Left ventricle myocardium superior (tissue), 1 donor: ENCODE data around the gene NGEF. TPM values are rescaled to one million over a fixed set of nuclear protein-coding genes. Genes with fewer than 3 reads are reported as not detected.
A peak's percentile ranks its signal among the peaks of the same experiment; 100 is the strongest.
"Not testable (repeated sequence)": the region's sequence is repeated elsewhere in the genome, so short reads cannot be mapped to it uniquely, and the experiment has no call there.

ENCODE experiments used
- ATAC-seq: fragments of 200-7000 bp; cut with Tn5 transposase; one replicate; pipeline ENCODE4 v1.9.1; 2020; ENCODE audit warnings: mild to moderate bottlenecking, moderate library complexity
- DNase-seq: peaks from one replicate; pipeline ENCODE4 v3.0.0-alpha.2; 2020
- intact Hi-C: fragments of 100-400 bp; cut with micrococcal nuclease; formaldehyde crosslinking; loops from one replicate; pipeline ENCODE4 v1.11.0; 2022
- long read RNA-seq: library from polyadenylated mRNA; unstranded; transcript quantifications from one replicate; pipeline ENCODE4 v2.0.0, GENCODE V29; 2021
- total RNA-seq: library from RNA; stranded (reverse); fragmentation: NEBNext Ultra II Directional; extraction: Animal tissue kit (Norgen Biotek cat#: 25700); gene quantifications from one replicate; pipeline ENCODE4 v1.2.1, GENCODE V29; 2021
- donor health status: DM: no; HTN: yes; CAD: no; lungs with severe emphysema.

Gene NGEF, protein sequence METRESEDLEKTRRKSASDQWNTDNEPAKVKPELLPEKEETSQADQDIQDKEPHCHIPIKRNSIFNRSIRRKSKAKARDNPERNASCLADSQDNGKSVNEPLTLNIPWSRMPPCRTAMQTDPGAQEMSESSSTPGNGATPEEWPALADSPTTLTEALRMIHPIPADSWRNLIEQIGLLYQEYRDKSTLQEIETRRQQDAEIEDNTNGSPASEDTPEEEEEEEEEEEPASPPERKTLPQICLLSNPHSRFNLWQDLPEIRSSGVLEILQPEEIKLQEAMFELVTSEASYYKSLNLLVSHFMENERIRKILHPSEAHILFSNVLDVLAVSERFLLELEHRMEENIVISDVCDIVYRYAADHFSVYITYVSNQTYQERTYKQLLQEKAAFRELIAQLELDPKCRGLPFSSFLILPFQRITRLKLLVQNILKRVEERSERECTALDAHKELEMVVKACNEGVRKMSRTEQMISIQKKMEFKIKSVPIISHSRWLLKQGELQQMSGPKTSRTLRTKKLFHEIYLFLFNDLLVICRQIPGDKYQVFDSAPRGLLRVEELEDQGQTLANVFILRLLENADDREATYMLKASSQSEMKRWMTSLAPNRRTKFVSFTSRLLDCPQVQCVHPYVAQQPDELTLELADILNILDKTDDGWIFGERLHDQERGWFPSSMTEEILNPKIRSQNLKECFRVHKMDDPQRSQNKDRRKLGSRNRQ
- not detected for total RNA-seq
- long read RNA-seq: 0 reads

DNA sequence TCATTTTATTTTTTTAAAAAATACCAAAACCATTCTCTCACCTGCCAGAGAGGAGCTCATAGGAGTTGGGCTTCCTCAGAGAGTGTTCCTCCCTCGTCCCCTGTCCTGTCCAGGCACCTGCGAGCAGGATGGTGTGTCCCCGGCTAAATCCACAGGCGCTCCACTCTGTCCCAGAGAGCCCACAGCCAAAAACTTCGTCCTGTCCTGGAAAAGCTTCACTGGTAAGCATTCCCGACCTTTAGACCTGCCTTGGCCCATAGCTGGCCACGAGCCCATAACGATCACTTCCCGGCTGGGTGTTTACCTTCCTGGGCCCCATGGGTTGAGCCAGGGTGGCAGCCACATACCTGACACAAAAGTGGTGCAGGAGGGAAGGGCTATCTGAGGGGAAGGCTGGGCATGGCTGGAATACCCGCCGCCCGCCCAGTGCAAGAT lies at the start of gene NGEF:
Gene NGEF (minus strand): TSS at position 230 of the 435 bp plus-strand sequence. CDS start 38,366 bp downstream, outside the sequence.
- intact Hi-C loops: no loop called here
- no peak for ATAC-seq
- DNase-seq: no peak

DNA sequence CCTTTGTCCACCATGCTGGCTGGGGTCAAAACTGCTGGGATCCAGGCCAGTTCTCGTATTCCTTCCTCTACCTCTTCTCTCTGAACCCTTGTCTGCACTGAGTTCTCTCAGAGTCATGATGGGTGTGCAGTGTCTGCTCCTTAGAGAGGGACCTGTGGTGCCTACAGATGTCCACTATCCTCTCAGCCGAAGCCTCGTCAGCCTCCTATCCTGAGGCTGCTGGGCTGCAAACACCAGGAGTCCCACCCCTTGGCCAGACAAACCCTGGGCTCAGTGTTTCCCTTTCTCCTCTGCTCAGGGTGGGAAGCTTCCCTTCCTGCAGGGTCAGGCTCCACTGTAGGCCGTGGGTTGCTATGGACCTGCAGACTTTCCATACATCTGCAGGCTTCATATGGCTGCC lies 49.4 kb upstream of the NGEF start:
- ATAC-seq: peak; percentile 26
- DNase-seq: no peak
- intact Hi-C loops: no loop called here

DNA sequence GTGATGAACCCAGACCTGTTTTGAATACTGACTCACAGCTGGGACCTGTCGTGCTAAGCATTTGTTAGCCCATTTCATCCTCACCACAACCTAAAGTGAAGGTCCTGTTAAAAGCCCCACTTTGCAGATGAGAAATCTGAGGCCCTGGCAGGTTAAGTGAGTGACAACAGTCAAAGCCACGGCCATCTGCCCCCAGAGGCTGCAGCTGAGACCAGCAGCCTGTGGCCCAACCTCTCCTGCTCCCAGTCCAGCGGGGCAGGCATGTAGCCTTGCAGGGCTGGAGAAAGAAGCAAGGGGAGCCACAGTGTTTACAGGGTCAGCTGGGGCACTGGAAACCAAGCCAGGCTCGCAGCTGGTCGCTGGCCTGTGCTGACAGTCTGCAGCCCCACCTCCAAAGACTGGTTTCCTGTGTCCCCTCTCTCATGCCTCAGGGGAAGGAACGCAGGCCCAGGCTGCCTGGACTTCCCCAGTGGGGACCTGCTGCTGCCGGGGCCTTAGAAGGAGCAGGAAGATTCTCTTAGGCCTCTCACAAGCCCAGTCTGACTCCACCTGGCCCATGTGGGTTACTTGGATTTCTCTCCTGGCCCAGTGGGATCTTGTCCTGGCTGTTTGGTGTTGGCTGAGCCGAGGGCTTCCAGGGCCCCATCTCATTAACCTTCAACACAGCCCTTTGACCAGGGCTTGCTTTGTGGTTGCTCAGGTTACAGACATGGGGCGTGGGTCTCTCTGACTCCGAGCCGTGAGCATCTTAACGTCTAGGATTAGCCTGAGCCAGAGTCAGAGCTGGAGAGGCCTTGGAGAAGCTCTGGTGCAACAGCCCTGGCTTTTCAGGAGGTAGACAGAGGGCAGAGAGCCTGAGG lies 48.8 kb upstream of the NGEF start:
- intact Hi-C loops: no loop called here
- ATAC-seq: peak; percentile 79

DNA sequence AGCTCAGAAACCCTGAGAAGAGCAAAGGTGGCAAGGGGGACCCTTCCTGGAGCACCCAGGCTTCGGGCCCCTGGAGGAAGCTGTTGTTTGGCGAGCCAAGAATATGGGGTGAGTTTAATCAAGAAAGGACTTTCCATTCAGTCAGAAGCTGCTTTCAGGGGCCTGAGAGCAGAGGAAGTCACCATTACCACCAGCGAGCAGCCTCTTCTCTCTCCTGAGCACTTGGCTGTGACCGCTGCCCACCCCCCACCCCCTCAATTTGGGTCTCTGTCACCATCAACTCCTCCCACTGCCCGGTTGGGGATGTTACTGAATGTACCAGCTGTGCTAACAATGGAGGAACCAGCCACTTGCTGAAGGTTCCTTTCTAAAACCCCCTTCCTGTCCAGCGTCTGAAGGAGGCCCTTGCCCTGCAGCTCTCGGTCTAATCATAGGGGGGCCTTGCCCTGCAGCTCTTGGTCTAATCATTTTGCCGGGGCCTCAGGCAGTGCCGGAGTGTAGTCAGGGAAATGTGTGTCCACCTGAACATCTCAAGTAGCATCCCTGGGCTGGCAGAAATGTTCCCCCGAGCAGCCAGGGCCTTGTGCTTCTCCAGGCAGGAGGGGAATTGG lies 48.0 kb upstream of the NGEF start:
- intact Hi-C loops: no loop called here
- no peak for ATAC-seq
- DNase-seq: no peak

More for the DNA sequence above, 48.8 kb upstream of the NGEF start:
- peak; percentile 75 for DNase-seq

DNA sequence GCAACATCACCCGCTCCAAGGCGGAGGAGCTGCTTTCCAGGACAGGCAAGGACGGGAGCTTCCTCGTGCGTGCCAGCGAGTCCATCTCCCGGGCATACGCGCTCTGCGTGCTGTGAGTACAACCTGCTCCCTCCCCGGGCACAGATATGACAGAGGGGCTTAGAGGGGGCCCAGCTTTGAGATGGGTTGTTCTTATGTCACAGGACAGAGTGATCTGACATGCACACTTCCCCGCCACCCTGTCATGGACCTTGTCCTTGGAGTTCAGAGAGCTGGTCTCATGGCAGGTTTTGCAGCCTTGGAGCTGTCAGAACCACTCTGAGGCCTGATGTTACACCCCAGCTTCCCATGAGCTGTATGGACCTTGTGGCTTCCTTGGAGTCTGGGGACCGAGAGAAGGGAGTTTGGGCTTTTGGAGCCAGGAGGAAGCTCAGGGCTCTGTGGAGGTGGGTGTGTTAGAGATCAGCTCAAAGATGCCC lies 47.5 kb upstream of the NGEF start:
- intact Hi-C loops: no loop called here
- ATAC-seq (no peak), DNase-seq (no peak)

DNA sequence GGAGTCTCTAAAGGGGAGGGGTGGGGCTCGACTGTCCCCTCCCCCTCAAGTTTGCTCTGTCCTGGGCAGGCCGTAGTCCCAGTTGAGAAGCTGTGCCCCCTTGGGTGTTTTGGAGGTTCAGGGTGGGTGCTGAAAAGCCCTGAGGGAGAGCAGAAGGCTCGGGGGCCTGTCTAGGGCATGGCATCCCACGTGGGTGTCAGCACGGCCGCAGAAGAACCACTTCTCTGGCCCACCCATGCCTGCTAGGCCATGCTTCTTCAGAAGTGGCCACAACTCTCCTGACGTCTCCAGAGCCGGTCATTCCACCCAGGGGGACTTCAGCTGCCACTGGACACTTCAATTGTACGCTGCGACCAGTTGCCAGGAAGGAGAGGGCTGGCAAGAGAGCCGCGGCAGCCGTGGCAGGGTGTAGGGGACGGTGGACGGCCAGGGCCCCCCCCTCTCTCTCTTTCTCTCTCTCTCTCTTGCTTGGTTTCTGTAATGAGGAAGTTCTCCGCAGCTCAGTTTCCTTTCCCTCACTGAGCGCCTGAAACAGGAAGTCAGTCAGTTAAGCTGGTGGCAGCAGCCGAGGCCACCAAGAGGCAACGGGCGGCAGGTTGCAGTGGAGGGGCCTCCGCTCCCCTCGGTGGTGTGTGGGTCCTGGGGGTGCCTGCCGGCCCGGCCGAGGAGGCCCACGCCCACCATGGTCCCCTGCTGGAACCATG lies 46.9 kb upstream of the NGEF start, which contains the start of gene INPP5D:
Gene INPP5D (plus strand): TSS at position 546 of the 704 bp plus-strand sequence. CDS start 137 bp downstream, at position 683.
- intact Hi-C loops: no loop called here
- DNase-seq (peak; percentile 58), ATAC-seq (peak; percentile 48)

DNA sequence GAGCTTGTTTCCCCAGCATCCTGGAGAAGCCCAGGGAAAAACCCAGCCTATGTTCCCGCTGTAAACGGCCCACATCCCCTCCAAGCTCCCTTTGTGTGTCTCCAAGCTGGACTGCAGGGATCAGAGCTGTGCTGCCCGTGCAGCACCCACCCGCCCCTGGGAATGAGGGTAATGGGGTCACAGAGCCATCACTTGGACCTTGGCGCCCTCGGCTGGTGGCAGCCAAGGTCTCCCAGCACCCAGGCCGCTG lies 46.4 kb upstream of the NGEF start:
- DNase-seq (no peak), ATAC-seq (no peak)
- intact Hi-C loops: no loop called here

DNA sequence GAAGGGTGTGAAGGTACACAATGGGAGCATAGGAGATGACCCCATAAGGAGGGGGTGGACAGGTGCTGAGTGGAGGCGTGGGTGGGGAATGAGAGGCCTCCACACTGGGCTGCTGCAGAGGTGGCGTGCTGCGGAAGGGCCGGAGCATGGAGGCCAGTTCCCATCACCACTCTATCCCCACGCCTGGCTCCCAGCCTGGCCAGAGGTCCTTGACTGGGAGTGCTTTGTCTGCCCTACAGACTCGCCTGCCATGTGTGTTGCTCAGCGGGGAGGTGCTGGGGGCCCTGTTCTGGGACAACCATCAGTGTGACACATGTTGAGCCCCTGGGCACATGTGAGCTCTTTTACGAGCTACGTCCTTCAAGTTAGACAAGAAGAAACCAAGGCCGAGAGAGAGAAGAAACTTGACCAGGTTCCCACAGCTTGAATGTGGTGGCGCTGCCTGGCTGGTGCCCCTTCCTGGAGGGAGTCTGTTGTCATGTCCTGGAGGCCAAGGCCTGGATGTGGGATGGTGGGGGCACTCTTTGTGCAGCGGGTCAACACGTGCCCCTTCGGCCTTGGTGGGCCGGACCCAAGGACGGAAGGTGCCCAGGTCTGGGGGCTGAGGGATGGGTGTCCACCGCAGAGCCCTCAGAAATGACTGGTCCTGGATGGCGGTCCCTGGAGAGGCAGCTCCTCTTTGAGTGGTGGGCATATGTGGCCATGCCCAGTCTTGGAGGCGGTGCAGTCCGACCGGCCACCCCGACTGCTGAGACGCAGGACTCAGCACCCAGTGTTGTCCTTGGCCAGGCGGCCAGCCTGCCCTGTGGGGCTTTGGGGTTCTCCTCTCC lies 45.9 kb upstream of the NGEF start:
- intact Hi-C loops: no loop called here
- no peak for DNase-seq
- ATAC-seq: no peak

DNA sequence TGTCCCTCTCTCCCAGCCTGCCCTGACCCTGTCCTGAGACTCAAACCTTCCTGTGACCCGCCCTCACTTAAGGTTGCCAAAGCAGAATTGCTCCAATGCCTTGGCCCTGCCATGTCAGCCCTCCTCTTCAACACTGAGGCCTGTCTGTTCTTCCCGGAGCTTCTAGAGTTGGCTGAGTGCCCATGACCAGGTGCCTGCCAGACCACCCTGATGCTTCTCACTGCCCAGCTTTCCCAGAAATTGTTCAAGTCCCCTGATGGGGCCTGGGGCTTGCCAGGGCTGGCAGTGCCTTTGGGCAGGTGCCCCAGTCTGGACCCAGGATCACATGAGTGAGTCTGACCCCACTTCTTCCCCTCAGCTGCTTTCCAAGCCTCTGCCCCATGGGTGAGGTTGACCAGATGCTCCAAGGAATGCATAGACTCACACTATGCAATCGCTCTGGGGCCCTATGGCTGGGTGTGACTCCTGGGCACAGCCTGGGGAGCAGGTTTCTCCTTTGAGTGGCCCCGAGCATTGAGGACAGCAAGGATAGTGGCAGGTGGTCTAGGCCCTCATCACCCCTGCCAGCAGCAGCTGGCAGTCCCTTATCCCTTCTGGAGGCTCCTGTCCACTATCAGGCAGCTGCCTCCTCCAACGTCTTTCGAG lies 44.0 kb upstream of the NGEF start:
- intact Hi-C loops: no loop called here
- no peak for DNase-seq

DNA sequence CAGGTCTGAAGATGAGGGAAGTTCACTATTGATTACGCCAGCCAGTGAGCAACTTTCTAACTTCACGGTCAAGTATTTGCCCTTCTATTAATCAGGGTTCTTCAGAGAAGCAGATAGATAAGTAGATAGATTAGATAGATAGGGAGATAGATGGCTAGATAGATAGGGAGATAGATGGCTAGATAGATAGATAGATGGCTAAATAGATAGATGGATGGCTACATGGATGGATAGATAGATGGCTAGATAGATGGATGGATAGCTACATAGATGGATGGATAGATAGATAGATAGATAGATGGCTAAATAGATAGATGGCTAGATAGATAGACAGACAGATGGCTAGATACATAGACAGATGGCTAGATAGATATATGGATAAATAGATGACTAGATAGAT lies 42.3 kb upstream of the NGEF start:
- intact Hi-C loops: no loop called here
- ATAC-seq: no peak

More for the DNA sequence above, 44.0 kb upstream of the NGEF start:
- ATAC-seq: no peak

DNA sequence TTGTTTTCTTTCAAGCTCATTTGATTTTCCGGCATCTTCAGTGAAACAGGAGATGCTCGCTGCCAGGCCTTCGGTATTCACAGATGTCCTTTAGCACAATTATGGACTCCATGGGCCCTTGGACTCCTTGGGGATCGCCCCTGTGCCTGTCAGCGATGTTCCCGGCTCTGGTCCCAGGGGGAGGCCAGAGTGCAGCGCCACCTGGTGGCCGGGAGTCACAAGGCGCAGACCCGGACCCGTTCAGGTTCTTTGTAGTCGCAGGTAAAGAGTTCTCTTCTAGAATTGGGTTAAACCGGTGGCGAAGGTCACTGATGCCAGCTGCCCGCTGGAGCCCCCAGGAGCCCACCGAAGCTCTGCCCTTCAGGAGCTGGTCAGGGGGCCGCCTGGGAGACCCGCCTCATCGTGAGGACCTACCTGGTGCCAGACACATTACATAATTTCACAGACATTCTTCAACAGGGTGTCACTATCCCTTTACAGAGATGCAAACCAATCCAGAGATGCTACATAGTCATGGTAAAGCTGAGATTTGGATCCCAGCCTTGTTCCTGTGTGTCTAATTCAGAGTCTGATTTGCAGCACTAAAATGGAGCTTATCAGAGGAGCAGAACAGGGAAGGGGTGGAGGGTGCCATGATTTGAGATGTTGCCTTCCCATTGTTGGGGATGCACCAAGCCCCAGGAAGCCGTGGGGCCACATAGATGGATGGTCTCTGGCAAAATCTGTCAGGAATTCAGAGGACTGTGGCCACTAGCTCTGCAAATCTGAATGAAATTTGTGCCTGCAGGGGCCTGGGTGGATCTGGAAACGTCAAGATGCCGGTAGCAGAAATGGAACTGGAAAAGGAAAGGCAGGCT lies 41.1 kb upstream of the NGEF start:
- peak; percentile 77 for DNase-seq
- intact Hi-C loops: no loop called here
- peak; percentile 57 for ATAC-seq

More for the DNA sequence above, 42.3 kb upstream of the NGEF start:
- no peak for DNase-seq

DNA sequence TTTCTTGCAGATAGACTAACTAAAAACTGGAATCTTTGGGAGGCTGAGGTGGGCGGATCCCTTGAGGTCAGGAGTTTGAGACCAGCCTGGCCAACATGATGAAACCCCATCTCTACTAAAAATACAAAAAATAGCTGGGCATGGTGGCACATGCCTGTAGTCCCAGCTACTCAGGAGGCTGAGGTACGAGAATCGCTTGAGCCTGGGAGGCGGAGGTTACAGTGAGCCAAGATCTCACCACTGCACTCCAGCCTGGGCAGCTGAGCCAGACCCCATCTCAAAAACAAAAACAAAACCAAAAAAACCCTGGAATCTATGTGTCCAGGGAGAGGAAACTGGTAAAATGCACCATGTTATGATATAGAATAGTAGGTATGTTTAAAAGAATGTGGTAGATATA lies 39.5 kb upstream of the NGEF start:
- DNase-seq, intact Hi-C loops, ATAC-seq: not testable (repeated sequence)

DNA sequence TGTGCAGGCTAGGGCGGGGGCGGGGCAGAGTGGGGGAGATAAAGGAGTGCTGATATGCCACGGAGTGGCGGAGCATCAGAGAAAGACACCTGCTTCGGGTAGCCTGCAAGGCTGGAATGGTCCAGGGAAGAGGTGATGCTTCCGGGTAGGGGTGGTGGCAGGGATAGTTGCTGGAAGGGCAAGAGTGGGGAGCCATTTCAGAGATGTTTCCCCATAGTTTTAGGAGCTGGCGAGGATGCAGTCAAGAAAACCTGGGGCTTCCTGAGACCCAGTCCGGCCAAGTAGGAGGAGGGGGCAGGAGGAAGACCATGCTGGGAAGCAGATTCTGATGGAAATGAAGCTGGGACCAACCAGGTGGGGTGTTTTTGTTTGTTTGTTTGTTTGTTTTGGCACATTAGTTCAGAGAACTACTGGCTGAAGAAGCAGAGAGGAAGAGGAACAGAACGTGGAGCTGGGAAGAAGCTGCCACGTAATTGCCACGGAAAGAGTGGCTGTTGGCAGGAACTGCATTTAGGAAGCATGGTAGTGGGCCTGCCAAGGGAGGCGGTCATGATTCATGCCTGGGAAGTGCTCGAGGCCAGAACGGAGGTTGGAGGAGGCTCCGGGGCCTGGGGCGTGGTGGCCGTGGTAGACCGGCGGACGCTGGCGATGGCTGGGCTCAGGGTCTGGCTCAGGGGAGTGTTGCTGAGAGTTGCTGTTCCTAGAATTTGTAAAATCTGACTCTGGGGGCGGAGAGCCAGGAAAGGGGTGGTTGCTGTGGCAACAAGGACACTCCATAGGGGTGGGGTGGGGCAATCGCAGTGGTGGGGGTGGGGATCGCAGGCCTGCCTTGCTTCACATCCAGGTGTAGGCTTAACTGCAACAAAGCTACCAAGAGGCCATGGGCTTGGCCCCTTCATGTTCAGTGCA lies 38.4 kb upstream of the NGEF start:
- intact Hi-C loops: no loop called here
- ATAC-seq (peak; percentile 93), DNase-seq (peak; percentile 81)

DNA sequence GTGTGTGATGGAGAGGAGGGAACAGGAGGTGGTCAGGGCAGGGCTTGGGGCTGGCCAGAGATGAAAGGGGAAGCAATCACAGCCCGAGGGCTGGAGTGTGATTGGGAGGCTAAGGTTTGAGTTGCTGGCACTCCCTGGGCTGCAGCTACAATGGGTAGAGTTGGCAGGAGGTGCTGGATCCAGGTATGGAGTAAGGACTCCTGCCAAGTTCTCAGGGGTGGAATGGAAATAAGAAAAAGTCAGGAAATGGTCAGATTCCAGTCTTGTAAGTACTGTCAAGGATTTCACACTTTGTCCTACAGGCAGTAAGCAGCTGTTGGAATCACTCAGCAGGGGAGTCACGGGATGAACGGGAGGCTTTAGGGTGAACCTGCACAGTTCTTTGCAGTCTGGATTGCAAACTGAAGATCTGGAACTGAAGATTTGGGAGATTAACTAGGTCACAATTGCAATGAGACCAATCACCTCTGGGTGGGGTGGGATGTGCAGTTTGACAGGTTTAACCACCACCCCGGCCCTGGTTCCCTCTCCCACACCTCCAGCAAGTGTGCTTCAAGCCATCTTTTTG lies 36.2 kb upstream of the NGEF start:
- intact Hi-C loops: no loop called here
- ATAC-seq: no peak
- no peak for DNase-seq
